Karpas-422 (cell line): ENCODE measurements around the gene MATR3. TPM values are rescaled to one million over a fixed set of nuclear protein-coding genes. Genes with fewer than 3 reads are reported as not detected.

Experiments
- DNase-seq: peaks from one replicate; pipeline ENCODE4 v3.0.0-alpha.2; 2015
- H2AFZ ChIP-seq: fragments of 200-600 bp; sonication (generic); 2 replicates; pipeline ENCODE4 v1.6.1; 2014; ENCODE audit warnings: antibody characterized with exemption, low read length, mixed read lengths
- H3K27ac ChIP-seq: fragments of 200-600 bp; sonication (generic); 2 replicates; pipeline ENCODE4 v1.5.1; 2014; ENCODE audit warnings: mild to moderate bottlenecking, low read length, moderate library complexity
- H3K27me3 ChIP-seq: fragments of 200-600 bp; sonication (generic); 2 replicates; pipeline ENCODE4 v1.6.1; 2014; ENCODE audit warnings: low read length, mixed read lengths
- H3K36me3 ChIP-seq: fragments of 200-600 bp; sonication (generic); 2 replicates; pipeline ENCODE4 v1.6.1; 2014; ENCODE audit warnings: low read length, mixed read lengths; ENCODE audit not compliant: insufficient read depth
- H3K4me1 ChIP-seq: fragments of 200-600 bp; sonication (generic); 2 replicates; pipeline ENCODE4 v1.6.1; 2014; ENCODE audit warnings: mild to moderate bottlenecking, low read length, mixed read lengths
- H3K4me2 ChIP-seq: fragments of 200-600 bp; sonication (generic); 2 replicates; pipeline ENCODE4 v1.6.1; 2014; ENCODE audit warnings: low read length, low read depth, mild to moderate bottlenecking; ENCODE audit not compliant: poor library complexity, severe bottlenecking
- H3K4me3 ChIP-seq: fragments of 200-600 bp; sonication (generic); 2 replicates; pipeline ENCODE4 v1.5.1; 2014; ENCODE audit warnings: mild to moderate bottlenecking, antibody characterized with exemption, low read length, mixed read lengths
- H3K79me2 ChIP-seq: fragments of 200-600 bp; sonication (generic); 2 replicates; pipeline ENCODE4 v1.6.1; 2014; ENCODE audit warnings: mild to moderate bottlenecking, low read length, mixed read lengths
- H3K9ac ChIP-seq: fragments of 200-600 bp; sonication (generic); 2 replicates; pipeline ENCODE4 v1.6.0; 2014; ENCODE audit warnings: low read length
- H3K9me2 ChIP-seq: fragments of 200-600 bp; sonication (generic), shearing (Covaris generic); replicated peaks from 2 replicates; pipeline ENCODE4 v1.6.0; 2014; ENCODE audit warnings: mild to moderate bottlenecking, low read length, moderate library complexity; ENCODE audit not compliant: insufficient read depth
- H3K9me3 ChIP-seq: fragments of 300-700, 200-600 bp; sonication (generic); 2 replicates; pipeline ENCODE4 v1.6.1; 2014; ENCODE audit warnings: low read length, mixed read lengths
- H4K20me1 ChIP-seq: fragments of 200-600 bp; sonication (generic); 2 replicates; pipeline ENCODE4 v1.6.1; 2014; ENCODE audit warnings: mild to moderate bottlenecking, antibody characterized with exemption, low read length, low read depth; ENCODE audit not compliant: insufficient read depth
- total RNA-seq: library from RNA; depleted of rRNA; stranded (reverse); fragments of >200 nt; shearing (Covaris generic); gene quantifications from 2 replicates; pipeline ENCODE4 v1.2.3, GENCODE V29; 2014; ENCODE audit warnings: low replicate concordance

Gene MATR3
- total RNA-seq, 1 experiment from 2014 or later: 245 TPM

DNA sequence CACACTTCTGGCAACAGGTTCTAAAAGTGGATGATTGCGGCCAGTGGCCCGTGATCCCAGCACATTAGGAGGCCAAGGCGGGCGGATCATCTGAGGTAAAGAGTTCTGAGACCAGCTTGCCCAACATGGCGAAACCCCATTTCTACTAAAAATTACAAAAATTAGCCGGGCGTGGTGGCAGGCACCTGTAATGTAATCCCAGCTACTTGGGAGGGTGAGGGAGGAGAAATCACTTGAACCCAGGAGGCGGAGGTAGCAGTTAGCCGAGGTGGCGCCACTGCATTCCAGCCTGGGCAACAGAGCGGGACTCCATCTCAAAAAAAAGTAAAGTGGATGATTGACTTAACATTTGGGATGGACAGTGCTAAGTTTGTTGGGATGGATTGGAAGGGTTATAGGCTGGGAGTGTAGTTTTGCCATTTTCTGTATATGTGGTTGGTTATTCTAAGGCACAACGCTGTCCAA lies 3.4 kb downstream of the MATR3 start:
- no peak for DNase-seq
- H3K36me3 ChIP-seq: peaks cover 16% of the 10 kb centered on the region; the same call in 1 of the 2 replicates
- peaks cover 89% of the 10 kb centered on the region for H3K79me2 ChIP-seq
- H3K4me1 ChIP-seq: peaks cover 70% of the 10 kb centered on the region
- no peaks in the 10 kb centered on the region for H3K9me3 ChIP-seq
- H3K9ac ChIP-seq: no peak overlapping the region
- no peaks in the 10 kb centered on the region for H3K9me2 ChIP-seq
- H4K20me1 ChIP-seq: peaks cover 73% of the 10 kb centered on the region
- H3K4me3 ChIP-seq: no peak overlapping the region
- H3K4me2 ChIP-seq: peak overlapping the region; percentile 92
- H2AFZ ChIP-seq: no peak overlapping the region
- no peaks in the 10 kb centered on the region for H3K27me3 ChIP-seq
- H3K27ac ChIP-seq: no peak overlapping the region

DNA sequence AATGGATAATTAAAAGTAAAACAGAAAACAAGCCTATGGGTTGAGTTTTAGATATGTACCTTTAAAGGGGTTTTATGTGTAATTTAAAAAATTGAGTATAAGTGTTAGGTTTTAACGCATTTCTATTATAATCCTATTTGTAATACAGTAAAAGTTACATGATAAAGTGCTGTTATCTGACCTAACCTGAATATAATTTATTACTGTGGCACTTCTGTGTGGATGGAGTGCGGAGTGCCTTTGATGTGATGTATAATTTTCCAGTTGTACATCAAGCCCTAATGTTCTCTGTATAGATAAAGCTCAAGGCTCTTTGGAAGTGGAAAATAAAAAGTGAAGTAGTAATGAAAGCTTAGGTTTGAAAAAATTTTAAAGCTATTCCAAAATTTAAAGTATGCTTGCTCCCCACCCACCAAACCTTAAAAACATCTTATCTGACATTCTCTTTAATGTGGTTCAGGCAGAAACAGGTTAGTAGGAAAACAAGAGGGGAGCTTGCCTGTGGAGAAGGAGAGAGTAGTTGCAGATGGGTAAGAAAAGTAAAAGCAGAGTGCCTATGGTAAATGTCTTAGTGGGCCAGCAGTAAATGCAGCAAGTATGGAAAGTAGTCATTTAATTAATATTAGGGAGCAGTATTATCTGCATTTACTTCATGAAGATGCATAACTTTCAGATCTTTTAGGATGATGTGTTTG lies 4.0 kb downstream of the MATR3 start:
- Histone ChIP-seq H3K4me2 (peak overlapping the region; percentile 92), H3K9ac (no peak overlapping the region), H3K9me2 (no peaks in the 10 kb centered on the region), H3K27ac (no peak overlapping the region), H4K20me1 (peaks cover 78% of the 10 kb centered on the region), H3K9me3 (no peaks in the 10 kb centered on the region), H3K4me3 (no peak overlapping the region), H2AFZ (no peak overlapping the region), H3K79me2 (peaks cover 96% of the 10 kb centered on the region), H3K27me3 (no peaks in the 10 kb centered on the region), H3K4me1 (peaks cover 75% of the 10 kb centered on the region), H3K36me3 (peaks cover 16% of the 10 kb centered on the region; the same call in 1 of the 2 replicates)
- DNase-seq: no peak

DNA sequence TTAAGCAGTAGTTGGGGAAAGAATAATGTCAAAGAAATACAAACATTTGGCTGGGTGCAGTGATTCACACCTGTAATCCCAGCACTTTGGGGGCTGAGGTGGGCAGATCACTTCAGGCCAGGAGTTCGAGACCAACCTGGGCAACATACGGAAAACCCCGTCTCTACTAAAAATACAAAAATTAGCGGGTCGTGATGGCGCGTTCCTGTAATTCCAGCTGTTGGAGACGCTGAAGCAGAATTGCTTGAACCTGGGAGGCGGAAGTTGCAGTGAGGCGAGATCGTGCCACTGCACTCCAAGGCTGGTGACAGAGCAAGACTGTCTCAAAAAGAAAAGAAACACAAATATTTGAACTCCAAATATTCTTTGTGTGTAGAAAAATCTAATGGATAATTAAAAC lies 4.7 kb downstream of the MATR3 start:
- H3K4me2 ChIP-seq: peak overlapping the region; percentile 92
- peak overlapping the region; percentile 28; the same call in 1 of the 2 replicates for H3K27ac ChIP-seq
- no peak overlapping the region for H3K4me3 ChIP-seq
- H4K20me1 ChIP-seq: peaks cover 85% of the 10 kb centered on the region
- H3K27me3 ChIP-seq: no peaks in the 10 kb centered on the region
- H3K79me2 ChIP-seq: peaks cover 99% of the 10 kb centered on the region
- H3K9me2 ChIP-seq: no peaks in the 10 kb centered on the region
- H3K4me1 ChIP-seq: peaks cover 78% of the 10 kb centered on the region
- no peak overlapping the region for H2AFZ ChIP-seq
- peaks cover 16% of the 10 kb centered on the region; the same call in 1 of the 2 replicates for H3K36me3 ChIP-seq
- no peaks in the 10 kb centered on the region for H3K9me3 ChIP-seq
- no peak for DNase-seq
- no peak overlapping the region for H3K9ac ChIP-seq

DNA sequence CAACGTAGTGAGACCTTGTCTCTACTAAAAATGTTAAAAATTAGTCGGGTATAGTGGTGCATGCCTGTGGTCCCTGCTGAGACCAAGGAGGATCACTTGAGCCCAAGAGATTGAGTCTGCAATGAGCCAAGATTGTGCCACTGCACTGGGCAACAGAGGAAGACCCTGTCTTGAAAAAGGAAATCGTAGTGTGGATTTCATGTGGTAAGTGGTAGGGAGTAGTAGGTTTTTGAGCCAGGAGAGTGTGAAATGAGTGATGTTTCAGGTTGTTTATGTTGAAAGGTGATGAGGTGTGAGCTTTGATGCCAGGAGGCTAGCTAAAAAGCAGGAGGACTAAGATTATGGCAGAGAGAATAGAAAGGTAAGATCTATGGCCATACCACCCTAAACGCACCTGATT lies 5.9 kb downstream of the MATR3 start:
- DNase-seq: no peak
- Histone ChIP-seq H3K4me3 (no peak overlapping the region), H3K27me3 (no peaks in the 10 kb centered on the region), H3K4me1 (peaks cover 90% of the 10 kb centered on the region), H3K4me2 (no peak overlapping the region), H3K9me3 (no peaks in the 10 kb centered on the region), H3K9me2 (no peaks in the 10 kb centered on the region), H4K20me1 (peaks cover 96% of the 10 kb centered on the region), H3K9ac (no peak overlapping the region), H3K79me2 (peaks cover 100% of the 10 kb centered on the region), H3K36me3 (peaks cover 15% of the 10 kb centered on the region; the same call in 1 of the 2 replicates), H3K27ac (peak overlapping the region; percentile 28; the same call in 1 of the 2 replicates), H2AFZ (no peak overlapping the region)

DNA sequence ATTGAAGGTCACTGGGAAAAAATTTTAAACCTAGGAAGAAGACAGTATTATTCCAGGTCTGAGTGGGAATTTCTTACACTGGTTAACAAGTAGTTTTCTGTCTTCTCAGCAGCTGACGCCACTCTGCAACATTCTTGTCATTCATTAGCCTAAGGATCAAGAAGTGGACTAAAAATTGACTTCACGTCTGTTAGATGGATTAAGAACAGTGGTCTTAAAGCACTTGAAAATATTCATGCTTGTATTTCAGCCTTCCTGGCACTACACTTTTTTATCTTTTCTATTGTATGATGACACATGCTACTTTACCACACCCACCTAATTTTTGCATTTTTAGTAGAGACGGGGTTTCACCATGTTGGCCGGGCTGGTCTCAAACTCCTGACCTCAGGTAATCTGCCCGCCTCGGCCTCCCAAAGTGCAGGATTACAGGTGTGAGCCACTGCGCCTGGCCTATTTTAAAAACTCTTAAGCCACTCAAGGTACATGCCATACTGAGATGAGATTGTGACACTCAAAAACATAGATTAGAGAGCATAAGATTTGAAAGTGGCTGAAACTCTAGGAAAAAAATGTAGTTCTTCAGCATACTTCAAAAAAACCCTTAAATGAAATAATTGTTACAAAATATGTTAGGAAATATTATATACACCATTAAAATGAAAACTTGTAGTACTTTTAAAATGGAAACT lies 8.4 kb downstream of the MATR3 start:
- Histone ChIP-seq H3K27ac (no peak overlapping the region), H3K79me2 (peaks cover 100% of the 10 kb centered on the region), H3K9me3 (no peaks in the 10 kb centered on the region), H3K9me2 (no peaks in the 10 kb centered on the region), H3K4me2 (peak overlapping the region; percentile 21), H3K36me3 (no peaks in the 10 kb centered on the region), H2AFZ (no peak overlapping the region), H4K20me1 (peaks cover 98% of the 10 kb centered on the region), H3K4me1 (peaks cover 94% of the 10 kb centered on the region), H3K4me3 (no peak overlapping the region), H3K9ac (no peak overlapping the region), H3K27me3 (no peaks in the 10 kb centered on the region)
- DNase-seq: no peak

DNA sequence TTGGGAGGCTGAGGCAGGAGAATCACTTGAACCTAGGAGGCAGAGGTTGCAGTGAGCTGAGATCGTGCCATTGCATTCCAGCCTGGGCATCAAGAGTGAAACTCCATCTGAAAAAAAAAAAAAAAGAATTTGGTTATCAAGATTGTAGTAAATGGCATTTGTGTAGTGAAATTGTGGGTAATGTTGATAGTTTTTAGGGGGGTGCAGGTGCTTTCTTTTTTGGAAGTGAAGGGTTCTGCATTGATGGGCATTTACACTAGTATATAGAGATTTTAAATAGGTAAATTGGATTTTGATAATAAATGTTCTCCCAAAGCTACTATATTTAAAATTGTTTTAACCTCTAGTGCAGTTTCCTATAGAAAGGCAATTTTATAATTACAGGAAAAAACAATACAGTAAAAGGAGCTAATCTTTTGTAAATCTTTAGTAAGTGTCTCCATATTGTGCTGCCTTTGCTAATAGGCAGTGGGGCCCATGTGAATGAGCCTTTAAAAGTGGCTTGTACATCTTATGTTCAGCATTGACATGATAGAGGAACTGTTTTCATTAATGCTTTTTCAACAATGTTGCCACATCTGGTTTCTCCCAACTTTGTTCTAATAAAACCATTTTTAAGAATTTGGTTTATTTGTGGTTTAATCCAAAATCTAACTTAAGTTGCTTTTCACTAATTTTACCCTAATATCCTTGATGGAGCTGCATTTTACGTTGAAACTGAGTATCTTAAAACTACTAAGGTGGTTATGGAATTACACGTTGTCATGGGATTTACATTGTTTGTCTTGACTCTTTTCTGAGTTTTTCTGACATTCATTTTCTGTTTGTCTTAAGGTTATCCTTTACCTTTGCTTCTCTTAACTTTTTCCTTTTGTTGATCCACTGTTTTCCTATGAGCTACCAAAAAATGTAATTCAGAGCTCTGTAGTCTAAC lies 11.1 kb downstream of the MATR3 start:
- H4K20me1 ChIP-seq: peaks cover 98% of the 10 kb centered on the region
- H3K4me3 ChIP-seq: no peak overlapping the region
- peaks cover 3% of the 10 kb centered on the region; the same call in 1 of the 2 replicates for H3K36me3 ChIP-seq
- peak overlapping the region; percentile 40 for H3K4me2 ChIP-seq
- H3K9me2 ChIP-seq: no peaks in the 10 kb centered on the region
- H3K9ac ChIP-seq: no peak overlapping the region
- peaks cover 100% of the 10 kb centered on the region for H3K79me2 ChIP-seq
- H2AFZ ChIP-seq: no peak overlapping the region
- no peak for DNase-seq
- 0 out of 2 replicates have a peak overlapping the region, but pooled peaks have one; percentile 16 for H3K27ac ChIP-seq
- H3K27me3 ChIP-seq: no peaks in the 10 kb centered on the region
- no peaks in the 10 kb centered on the region for H3K9me3 ChIP-seq
- peaks cover 87% of the 10 kb centered on the region for H3K4me1 ChIP-seq

DNA sequence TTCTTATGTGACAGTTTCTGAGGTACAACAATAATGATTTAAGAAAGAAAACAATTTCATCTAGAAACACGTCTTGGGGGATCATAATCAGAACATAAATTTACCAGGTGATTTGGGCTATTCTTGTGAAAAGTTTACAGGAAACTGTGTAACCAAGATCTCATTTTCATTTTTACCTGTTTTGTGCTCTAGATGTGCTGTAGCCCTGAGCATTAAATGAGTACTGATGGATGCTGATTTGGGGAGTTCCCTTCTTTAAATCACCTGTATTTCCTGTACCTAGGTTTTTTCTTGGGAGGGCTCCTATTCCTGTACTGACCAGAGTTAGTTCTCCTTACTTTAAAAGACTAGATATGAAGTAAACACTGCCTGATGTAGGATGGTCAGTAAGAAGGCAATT lies 12.7 kb downstream of the MATR3 start:
- no peaks in the 10 kb centered on the region for H3K27me3 ChIP-seq
- H3K27ac ChIP-seq: no peak overlapping the region

More for the DNA sequence above, 12.7 kb downstream of the MATR3 start:
- peaks cover 5% of the 10 kb centered on the region; the same call in 1 of the 2 replicates for H3K36me3 ChIP-seq
- H3K9me2 ChIP-seq: no peaks in the 10 kb centered on the region
- no peak overlapping the region for H3K9ac ChIP-seq
- peaks cover 80% of the 10 kb centered on the region for H3K4me1 ChIP-seq
- H3K79me2 ChIP-seq: peaks cover 100% of the 10 kb centered on the region
- H3K4me3 ChIP-seq: no peak overlapping the region
- H4K20me1 ChIP-seq: peaks cover 98% of the 10 kb centered on the region
- H3K9me3 ChIP-seq: no peaks in the 10 kb centered on the region
- H3K4me2 ChIP-seq: peak overlapping the region; percentile 40
- no peak overlapping the region for H2AFZ ChIP-seq
- no peak for DNase-seq
